K562 (cell line): ENCODE results near the gene LOXHD1. TPM values are rescaled to one million over a fixed set of nuclear protein-coding genes. Genes with fewer than 3 reads are reported as not detected.

Experiments used
- ATAC-seq: fragments of 200-7000 bp; cut with Tn5 transposase; 3 replicates; pipeline ENCODE4 v1.9.1; 2020; ENCODE audit warnings: moderate library complexity
- BruUV-seq: library from RNA; stranded (reverse); fragments of 400-500 nt; replicated peaks from 2 replicates; lab custom pipeline; 2021; lab: Mats Ljungman, UMichigan
- CTCF ChIA-PET: fragments of 300-600 bp; formaldehyde crosslinking; extraction: SDS; loops from one replicate; lab custom pipeline; 2021; ENCODE audit warnings: low intra/inter-chr PET ratio; lab: Yijun Ruan, JAX
- POLR2A ChIA-PET: fragments of 300-600, 350-650 bp; sonication (Branson Sonifier 250); formaldehyde crosslinking; extraction: SDS; loops from one replicate; lab custom pipeline; 2021; ENCODE audit warnings: antibody characterized with exemption, inconsistent platforms; lab: Yijun Ruan, JAX
- DNase-seq, 4 experiments: peaks; one replicate each; pipeline versions ENCODE4 v3.0.0 to v3.0.0-alpha.2; 2011 to 2018; ENCODE audit warnings: low spot score in 3 of 4, mixed read lengths in 3 of 4; ENCODE audit errors: extremely low read depth in 1 of 4
- FAIRE-seq: peaks from 2 replicates; lab custom pipeline; 2011; peaks lifted over from hg19 to GRCh38; lab: Jason Lieb, UNC
- H2AFZ ChIP-seq: 2 replicates; pipeline ENCODE4 v1.6.0; 2011; ENCODE audit warnings: low read depth, low read length, control low read depth, inconsistent platforms
- H3K27ac ChIP-seq: fragments of 200-600 bp; 3 replicates; pipeline ENCODE4 v1.8.0; 2011; ENCODE audit warnings: low read depth, mild to moderate bottlenecking, control low read depth, inconsistent platforms, low read length, moderate library complexity, mixed read lengths; ENCODE audit errors: extremely low read depth
- H3K27me3 ChIP-seq, 2 experiments: fragments of 300-600 bp in 1 of 2; 2 replicates in 1 of 2; 3 replicates in 1 of 2; pipeline versions ENCODE4 v1.6.0 to v1.8.0; 2011; ENCODE audit warnings: inconsistent platforms in 2 of 2, low read length in 2 of 2, mild to moderate bottlenecking in 1 of 2, mixed read lengths in 1 of 2, moderate library complexity in 1 of 2; ENCODE audit not compliant: control insufficient read depth in 2 of 2, insufficient read depth in 2 of 2
- H3K36me3 ChIP-seq: fragments of 300-600 bp; 3 replicates; pipeline ENCODE4 v1.8.0; 2011; ENCODE audit warnings: mild to moderate bottlenecking, low read length, inconsistent platforms; ENCODE audit not compliant: control insufficient read depth, insufficient read depth
- H3K4me1 ChIP-seq, 2 experiments: fragments of 200-600 bp in 1 of 2; replicated peaks in 1 of 2; 2 replicates in 1 of 2; 3 replicates in 1 of 2; pipeline versions ENCODE4 v1.5.1 to v1.8.0; 2011; ENCODE audit warnings: inconsistent platforms in 2 of 2, low read length in 2 of 2, mild to moderate bottlenecking in 1 of 2, mixed read lengths in 1 of 2, moderate library complexity in 1 of 2; ENCODE audit not compliant: control insufficient read depth in 2 of 2, insufficient read depth in 2 of 2
- H3K4me2 ChIP-seq: 2 replicates; pipeline ENCODE4 v1.6.1; 2011; ENCODE audit warnings: low read length, control low read depth, inconsistent platforms, mixed read lengths; ENCODE audit not compliant: insufficient read depth
- H3K4me3 ChIP-seq: fragments of 200-600 bp; sonication (generic), shearing (Covaris generic); 2 replicates; pipeline ENCODE4 v1.5.1; 2016; ENCODE audit warnings: control low read depth, inconsistent platforms
- H3K79me2 ChIP-seq: fragments of 200-600 bp; 3 replicates; pipeline ENCODE4 v1.8.0; 2011; ENCODE audit warnings: low read length, inconsistent platforms; ENCODE audit not compliant: control insufficient read depth, insufficient read depth
- H3K9ac ChIP-seq, 2 experiments: 2 replicates each; pipeline versions ENCODE4 v1.6.0 to v1.6.1; 2011; ENCODE audit warnings: low read depth in 2 of 2, low read length in 2 of 2, control low read depth in 1 of 2, inconsistent platforms in 1 of 2, mild to moderate bottlenecking in 1 of 2, mixed read lengths in 1 of 2; ENCODE audit not compliant: insufficient read depth in 1 of 2
- H3K9me1 ChIP-seq: one replicate; pipeline ENCODE4 v1.6.0; 2011; ENCODE audit warnings: inconsistent platforms, mild to moderate bottlenecking, low read length, moderate library complexity; ENCODE audit not compliant: control insufficient read depth, insufficient read depth
- H3K9me3 ChIP-seq: replicated peaks from 2 replicates; pipeline ENCODE4 v1.5.1; 2011; ENCODE audit warnings: low read depth, low read length, inconsistent platforms; ENCODE audit not compliant: control insufficient read depth, insufficient read depth
- H4K20me1 ChIP-seq: replicated peaks from 2 replicates; pipeline ENCODE4 v1.6.1; 2011; ENCODE audit warnings: low read length, inconsistent platforms, mixed read lengths; ENCODE audit not compliant: control insufficient read depth, insufficient read depth
- BRCA1 ChIP-seq, 2 experiments: fragments of 450-650 bp in 1 of 2; sonication (generic) in 1 of 2; formaldehyde crosslinking in 1 of 2; IDR thresholded peaks; 2 replicates each; pipeline versions ENCODE4 v1.5.0 to v1.6.1; 2017 to 2020; ENCODE audit warnings: mild to moderate bottlenecking in 1 of 2, missing genetic modification reagents in 1 of 2
- CEBPB ChIP-seq: fragments of 450-650 bp; IDR thresholded peaks from 2 replicates; pipeline ENCODE4 v1.6.1; 2016; ENCODE audit warnings: missing genetic modification characterization, missing compliant biosample characterization
- NFE2L1 ChIP-seq: fragments of 450-650 bp; IDR thresholded peaks from 2 replicates; pipeline ENCODE4 v1.6.1; 2016; ENCODE audit warnings: missing genetic modification characterization, low read depth, mild to moderate bottlenecking, missing compliant biosample characterization, moderate library complexity, borderline replicate concordance
- RBM25 ChIP-seq: fragments of 200-400 bp; formaldehyde crosslinking; IDR thresholded peaks from 2 replicates; pipeline ENCODE4 v1.6.1; 2018; ENCODE audit warnings: low read length, low read depth, moderate library complexity; ENCODE audit not compliant: severe bottlenecking
- U2AF2 ChIP-seq: fragments of 200-400 bp; formaldehyde crosslinking; optimal IDR thresholded peaks from 2 replicates; pipeline ENCODE3; 2017; ENCODE audit warnings: low read depth, mild to moderate bottlenecking, low read length
- UBTF ChIP-seq, 2 experiments: IDR thresholded peaks; 2 replicates each; pipeline ENCODE4 v1.6.1; 2012; ENCODE audit warnings: improper control_type of control experiment in 2 of 2, low read depth in 2 of 2, low read length in 2 of 2, borderline replicate concordance in 1 of 2
- ZBTB8A ChIP-seq: fragments of 450-650 bp; IDR thresholded peaks from 2 replicates; pipeline ENCODE4 v1.6.1; 2018; ENCODE audit warnings: mild to moderate bottlenecking, moderate library complexity; ENCODE audit not compliant: partially characterized antibody
- ZNF398 ChIP-seq: fragments of 250-450 bp; sonication (Bioruptor Pico); IDR thresholded peaks from 2 replicates; pipeline ENCODE4 v1.8.0; 2021; ENCODE audit warnings: moderate library complexity, mild to moderate bottlenecking, inconsistent platforms
- whole genome bisulfite sequencing: fragments of 100-300 bp; shearing (Covaris generic); methylation state at CpG from one replicate; pipeline ENCODE4 v1.1.6; 2016; ENCODE audit warnings: low coverage, mixed read lengths; ENCODE audit not compliant: insufficient coverage; ENCODE audit errors: missing lambda C conversion rate; 5-methylcytosine and 5-hydroxymethylcytosine counted together
- in situ Hi-C: fragments of 300-500 bp; cut with MboI; formaldehyde crosslinking; loops from 4 replicates; pipeline ENCODE4 v1.15.0; 2018; ENCODE audit warnings: inconsistent platforms, mixed read lengths
- intact Hi-C: fragments of 100-400 bp; cut with micrococcal nuclease; formaldehyde crosslinking; loops from 2 replicates; pipeline ENCODE4 v1.14.2; 2022
- polyA plus RNA-seq, 8 experiments: library from polyadenylated mRNA; depleted of rRNA in 4 of 8; stranded (reverse) in 5 of 8; unstranded in 3 of 8; fragments of >200 nt; fragmentation: Nextera tagmentation in 2 of 8; fragmentation: Illumina TruSeq in 1 of 8; extraction: Ambion mirVana in 2 of 8; extraction: Trizol in 1 of 8; gene quantifications; 2 replicates each; pipeline versions ENCODE4 v1.2.1 to v1.2.3, GENCODE V29; 2011 to 2014; ENCODE audit warnings: inconsistent platforms in 1 of 8, missing spikeins in 1 of 8
- total RNA-seq, 7 experiments: library from RNA; depleted of rRNA in 6 of 7; stranded (reverse); fragments of >200 nt in 6 of 7; fragmentation: Illumina TruSeq in 2 of 7; extraction: Trizol in 2 of 7; gene quantifications; 2 replicates each; pipeline versions ENCODE4 v1.2.1 to v1.2.3, GENCODE V29; 2011 to 2021; ENCODE audit warnings: low replicate concordance in 1 of 7

Gene LOXHD1
- total and polyA plus RNA-seq, 9 of the 15 experiments (the other 6 are each of a cell fraction or from before 2014, with no cell fraction given), result not detected

GRCh38 chr18:46683252-46683651, 26.2 kb upstream of the LOXHD1 start:
- Histone ChIP-seq H3K27me3 (peaks cover 0 to 39% of the 10 kb centered on the region in 2 experiments; a peak in 4 of 5 replicates), H2AFZ (no peak overlapping the region), H3K9ac (no peak overlapping the region), H3K4me1 (peaks cover 0 to 8% of the 10 kb centered on the region in 2 experiments; a peak in 2 of 5 replicates), H3K9me1 (no peaks in the 10 kb centered on the region), H3K36me3 (no peaks in the 10 kb centered on the region), H3K27ac (no peak overlapping the region), H3K4me2 (no peak overlapping the region), H4K20me1 (no peaks in the 10 kb centered on the region; the same call in 1 of the 2 replicates), H3K79me2 (no peaks in the 10 kb centered on the region), H3K4me3 (no peak overlapping the region), H3K9me3 (no peaks in the 10 kb centered on the region)
- CTCF ChIA-PET, result no interaction called here
- TF ChIP-seq RBM25, result peak; percentile 43
- no peak for TF ChIP-seq CEBPB (tag)
- intact Hi-C loops, result no loop called here
- POLR2A ChIA-PET, result no interaction called here
- no peak for FAIRE-seq
- 9% methylated on average over 4 of the region's 4 CpGs for WGBS
- BruUV-seq, result no TSS peak
- no peak for ATAC-seq
- in situ Hi-C loops, result no loop called here
- no peak for DNase-seq

- intact Hi-C loops, result no loop called here
- no peak overlapping the region for H2AFZ ChIP-seq
- POLR2A ChIA-PET, result interaction anchor here (1.0 kb wide), 1 partner anchor 10 kb away, joined by 4 read pairs; no protein-coding TSS in a partner anchor
- in situ Hi-C loops, result no loop called here
- H3K4me2 ChIP-seq, result no peak overlapping the region
- no TSS peak for BruUV-seq
- peaks cover 0 to 8% of the 10 kb centered on the region in 2 experiments; a peak in 2 of 5 replicates for H3K4me1 ChIP-seq
- H3K4me3 ChIP-seq, result no peak overlapping the region
- H3K9ac ChIP-seq, result no peak overlapping the region
- WGBS, result under 1% methylated on average over 10 of the region's 12 CpGs
- no peaks in the 10 kb centered on the region; the same call in 1 of the 2 replicates for H4K20me1 ChIP-seq
- no peaks in the 10 kb centered on the region for H3K9me3 ChIP-seq
- FAIRE-seq (no peak), DNase-seq (no peak), ATAC-seq (no peak)
- H3K27me3 ChIP-seq, result peaks cover 2 to 34% of the 10 kb centered on the region in 2 experiments; a peak in 4 of 5 replicates
- no peaks in the 10 kb centered on the region for H3K36me3 ChIP-seq
- H3K27ac ChIP-seq, result no peak overlapping the region
- no peaks in the 10 kb centered on the region for H3K79me2 ChIP-seq
- CTCF ChIA-PET, result interaction anchor here (0.6 kb wide), 1 partner anchor 1053 kb away, joined by 3 read pairs; no protein-coding TSS in a partner anchor
- H3K9me1 ChIP-seq, result no peaks in the 10 kb centered on the region
- TF ChIP-seq U2AF2 (no peak), NFE2L1 (tag) (no peak), ZNF398 (CRISPR knock-in tag) (no peak), ZBTB8A (no peak), BRCA1 (IDR thresholded peaks at IDR 0.05) (no peak), BRCA1 (CRISPR knock-in tag; IDR thresholded peaks at IDR 0.05) (no peak), UBTF (IDR thresholded peaks at IDR 0.05; ENCODE audit: borderline replicate concordance in 1 of 2, low read depth in 2 of 2, low read length in 2 of 2) (no peak)
Observed at GRCh38 chr18:46680784-46681695, 24.0 kb upstream of the LOXHD1 start.
